Vagina (tissue), 2 donors: Measurements from ENCODE around the gene NUDT3.

Experiments used
- POLR2A ChIP-seq, 2 donors: fragments of 450-650 bp; IDR thresholded peaks; one replicate each; pipeline ENCODE4 v1.6.1; 2017; ENCODE audit warnings: antibody characterized with exemption in 2 of 2, mild to moderate bottlenecking in 2 of 2, moderate library complexity in 2 of 2
- POLR2AphosphoS5 ChIP-seq, 2 donors: sonication (generic); formaldehyde crosslinking; IDR thresholded peaks; one replicate each; pipeline ENCODE4 v1.9.0; 2017; ENCODE audit warnings: antibody characterized with exemption in 2 of 2, mild to moderate bottlenecking in 2 of 2, low read depth in 1 of 2; ENCODE audit not compliant: insufficient read depth in 1 of 2
- TF ChIP-seq, protein P1 (sequence below), 3 experiments: fragments of 450-650 bp in 2 of 3; fragments of 200-600 bp in 1 of 3; sonication (generic) in 1 of 3; IDR thresholded peaks; one replicate each; pipeline ENCODE4 v1.5.1; 2017 to 2019; ENCODE audit warnings: antibody characterized with exemption in 3 of 3, mild to moderate bottlenecking in 2 of 3, moderate library complexity in 2 of 3

DNA sequence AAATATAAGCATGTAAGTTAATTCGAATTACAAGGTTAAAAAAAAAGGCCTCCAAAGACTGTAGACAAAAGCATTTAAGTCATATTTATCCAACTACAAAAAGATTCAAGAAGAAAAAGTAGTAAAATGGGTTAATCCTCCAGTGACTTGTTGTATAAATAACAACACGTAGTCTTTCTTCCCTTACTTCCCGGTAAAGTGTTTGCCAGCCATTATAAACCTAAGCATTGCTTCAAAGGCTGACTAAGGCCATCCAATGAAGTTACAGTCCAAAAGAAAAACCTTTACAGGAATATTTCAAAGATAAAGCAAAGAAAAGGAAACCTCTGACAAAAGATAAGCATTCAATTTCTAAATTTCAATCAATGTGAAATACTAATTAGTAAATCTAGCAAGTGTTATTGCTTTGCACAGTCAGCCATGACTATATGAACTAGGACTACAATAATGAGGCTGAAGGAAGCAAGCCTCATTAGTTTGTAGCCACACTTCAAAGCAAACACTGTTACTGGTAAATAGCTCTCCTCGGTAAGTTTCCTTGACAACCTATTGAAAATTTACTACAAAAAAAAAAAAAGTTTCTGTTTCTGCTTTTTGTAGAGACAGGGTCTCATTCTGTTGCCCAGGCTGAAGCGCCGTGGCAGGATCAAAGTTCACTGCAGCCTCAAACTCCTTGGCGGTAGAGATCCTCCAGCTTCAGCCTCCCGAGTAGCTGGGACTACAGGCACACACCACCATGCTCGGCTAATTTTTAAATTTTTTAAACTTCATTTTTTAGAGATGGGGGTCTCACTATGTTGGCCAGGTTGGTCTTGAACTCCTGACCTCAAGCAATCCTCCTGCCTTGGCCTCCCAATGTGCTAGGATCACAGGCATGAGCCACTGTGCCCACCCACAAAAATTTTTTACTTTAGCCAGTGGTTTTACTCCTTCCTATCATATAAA, 46.0 kb downstream of the NUDT3 start:
- TF ChIP-seq POLR2AphosphoS5 (IDR thresholded peaks at IDR 0.05; ENCODE audit: insufficient read depth in 1 of 2, low read depth in 1 of 2) (no peak), POLR2A (IDR thresholded peaks at IDR 0.05) (no peak)
- TF ChIP-seq, protein P1, sequence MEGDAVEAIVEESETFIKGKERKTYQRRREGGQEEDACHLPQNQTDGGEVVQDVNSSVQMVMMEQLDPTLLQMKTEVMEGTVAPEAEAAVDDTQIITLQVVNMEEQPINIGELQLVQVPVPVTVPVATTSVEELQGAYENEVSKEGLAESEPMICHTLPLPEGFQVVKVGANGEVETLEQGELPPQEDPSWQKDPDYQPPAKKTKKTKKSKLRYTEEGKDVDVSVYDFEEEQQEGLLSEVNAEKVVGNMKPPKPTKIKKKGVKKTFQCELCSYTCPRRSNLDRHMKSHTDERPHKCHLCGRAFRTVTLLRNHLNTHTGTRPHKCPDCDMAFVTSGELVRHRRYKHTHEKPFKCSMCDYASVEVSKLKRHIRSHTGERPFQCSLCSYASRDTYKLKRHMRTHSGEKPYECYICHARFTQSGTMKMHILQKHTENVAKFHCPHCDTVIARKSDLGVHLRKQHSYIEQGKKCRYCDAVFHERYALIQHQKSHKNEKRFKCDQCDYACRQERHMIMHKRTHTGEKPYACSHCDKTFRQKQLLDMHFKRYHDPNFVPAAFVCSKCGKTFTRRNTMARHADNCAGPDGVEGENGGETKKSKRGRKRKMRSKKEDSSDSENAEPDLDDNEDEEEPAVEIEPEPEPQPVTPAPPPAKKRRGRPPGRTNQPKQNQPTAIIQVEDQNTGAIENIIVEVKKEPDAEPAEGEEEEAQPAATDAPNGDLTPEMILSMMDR (IDR thresholded peaks at IDR 0.05), result no peak
